ENCODE data around the gene EYS.

EYS gene

GRCh38 chr6:64817525-64817924 lies 889.5 kb downstream of the EYS start:
- TF ChIP-seq GATA2 (IDR thresholded peaks at IDR 0.05; ENCODE audit: low read depth, low read length) (no peak), GATA3 (IDR thresholded peaks at IDR 0.05; ENCODE audit: low read depth, low read length) (no peak)

GRCh38 chr6:64815718-64816117 lies 891.3 kb downstream of the EYS start:
- TF ChIP-seq GATA2 (IDR thresholded peaks at IDR 0.05; ENCODE audit: low read depth, low read length): no peak
- TF ChIP-seq GATA3 (IDR thresholded peaks at IDR 0.05; ENCODE audit: low read depth, low read length): no peak

GRCh38 chr6:64812138-64812537 lies 894.9 kb downstream of the EYS start:
- no peak for TF ChIP-seq GATA2 (IDR thresholded peaks at IDR 0.05; ENCODE audit: low read depth, low read length)
- no peak for TF ChIP-seq GATA3 (IDR thresholded peaks at IDR 0.05; ENCODE audit: low read depth, low read length)

GRCh38 chr6:64811119-64811518 lies 895.9 kb downstream of the EYS start:
- no peak for TF ChIP-seq GATA2 (IDR thresholded peaks at IDR 0.05; ENCODE audit: low read depth, low read length)
- no peak for TF ChIP-seq GATA3 (IDR thresholded peaks at IDR 0.05; ENCODE audit: low read depth, low read length)

GRCh38 chr6:64807785-64808184 lies 899.2 kb downstream of the EYS start:
- no peak for TF ChIP-seq GATA3 (IDR thresholded peaks at IDR 0.05; ENCODE audit: low read depth, low read length)
- TF ChIP-seq GATA2 (IDR thresholded peaks at IDR 0.05; ENCODE audit: low read depth, low read length): no peak

- TF ChIP-seq GATA2 (IDR thresholded peaks at IDR 0.05; ENCODE audit: low read depth, low read length) (no peak), GATA3 (IDR thresholded peaks at IDR 0.05; ENCODE audit: low read depth, low read length) (no peak)
Observed at GRCh38 chr6:64803470-64804166, 903.4 kb downstream of the EYS start.

GRCh38 chr6:64792534-64792933 lies 914.5 kb downstream of the EYS start:
- TF ChIP-seq GATA2 (IDR thresholded peaks at IDR 0.05; ENCODE audit: low read depth, low read length) (no peak), GATA3 (IDR thresholded peaks at IDR 0.05; ENCODE audit: low read depth, low read length) (no peak)

- TF ChIP-seq GATA2 (IDR thresholded peaks at IDR 0.05; ENCODE audit: low read depth, low read length): no peak
- TF ChIP-seq GATA3 (IDR thresholded peaks at IDR 0.05; ENCODE audit: low read depth, low read length): no peak
Observed at GRCh38 chr6:64789476-64789875, 917.5 kb downstream of the EYS start.

GRCh38 chr6:64786736-64787135 lies 920.3 kb downstream of the EYS start:
- TF ChIP-seq GATA3 (IDR thresholded peaks at IDR 0.05; ENCODE audit: low read depth, low read length) (no peak), GATA2 (IDR thresholded peaks at IDR 0.05; ENCODE audit: low read depth, low read length) (no peak)

GRCh38 chr6:64782877-64783276 lies 924.1 kb downstream of the EYS start:
- TF ChIP-seq GATA2 (IDR thresholded peaks at IDR 0.05; ENCODE audit: low read depth, low read length) (no peak), GATA3 (IDR thresholded peaks at IDR 0.05; ENCODE audit: low read depth, low read length) (no peak)

- no peak for TF ChIP-seq GATA2 (IDR thresholded peaks at IDR 0.05; ENCODE audit: low read depth, low read length)
- TF ChIP-seq GATA3 (IDR thresholded peaks at IDR 0.05; ENCODE audit: low read depth, low read length): no peak
Observed at GRCh38 chr6:64777941-64778785, 928.9 kb downstream of the EYS start.

GRCh38 chr6:64776359-64776758 lies 930.7 kb downstream of the EYS start:
- TF ChIP-seq GATA2 (IDR thresholded peaks at IDR 0.05; ENCODE audit: low read depth, low read length) (no peak), GATA3 (IDR thresholded peaks at IDR 0.05; ENCODE audit: low read depth, low read length) (no peak)

- no peak for TF ChIP-seq GATA3 (IDR thresholded peaks at IDR 0.05; ENCODE audit: low read depth, low read length)
- TF ChIP-seq GATA2 (IDR thresholded peaks at IDR 0.05; ENCODE audit: low read depth, low read length): no peak
Observed at GRCh38 chr6:64774881-64775280, 932.1 kb downstream of the EYS start.

GRCh38 chr6:64750910-64751309 lies 956.1 kb downstream of the EYS start:
- TF ChIP-seq GATA2 (IDR thresholded peaks at IDR 0.05; ENCODE audit: low read depth, low read length) (no peak), GATA3 (IDR thresholded peaks at IDR 0.05; ENCODE audit: low read depth, low read length) (no peak)

GRCh38 chr6:64737418-64737817 lies 969.6 kb downstream of the EYS start:
- TF ChIP-seq GATA2 (IDR thresholded peaks at IDR 0.05; ENCODE audit: low read depth, low read length) (no peak), GATA3 (IDR thresholded peaks at IDR 0.05; ENCODE audit: low read depth, low read length) (no peak)

Data from SH-SY5Y (cell line).